Measurements from ENCODE around the gene TERB1. TPM values are rescaled to one million over a fixed set of nuclear protein-coding genes. Genes with fewer than 3 reads are reported as not detected.

TERB1 gene
- polyA plus RNA-seq, 10 donors, result 0.13 to 0.41 TPM; not detected in 8

GRCh38 chr16:66705790-66706505, 95.4 kb downstream of the TERB1 start:
- DNase-seq, result peak in 2 of 3 donors; percentile 49 to 66

Other genes starting within 250 kb of the TERB1 start
- 10 to 100 TPM; 24.7 to 39.5 (median 26.5) TPM for gene CKLF, start 249.0 kb downstream of the TERB1 start, polyA plus RNA-seq (ENCODE audit: insufficient read length in 10 of 10)
- 1 to 10 TPM; 2.7 to 8.6 (median 5.6) TPM for gene CMTM1, start 235.1 kb downstream of the TERB1 start, polyA plus RNA-seq (ENCODE audit: insufficient read length in 10 of 10)
- gene CMTM2, start 222.1 kb downstream of the TERB1 start, polyA plus RNA-seq (ENCODE audit: insufficient read length in 10 of 10), result under 1 TPM in 9 of 10 donors, not detected in 1; 0.26 to 0.79 (median 0.49) TPM
- gene CMTM3, start 196.9 kb downstream of the TERB1 start, polyA plus RNA-seq (ENCODE audit: insufficient read length in 10 of 10), result 10 to 100 TPM; 48.9 to 73.7 (median 62.4) TPM
- 10 to 100 TPM in 6 of 10 donors, 1 to 10 TPM in 4; 8.5 to 15.5 (median 10.8) TPM for gene CMTM4, start 104.8 kb downstream of the TERB1 start, polyA plus RNA-seq (ENCODE audit: insufficient read length in 10 of 10)
- gene DYNC1LI2, start 50.0 kb downstream of the TERB1 start, polyA plus RNA-seq (ENCODE audit: insufficient read length in 10 of 10), result 100 to 1,000 TPM in 3 of 10 donors, 10 to 100 TPM in 7; 68.8 to 117 (median 89.5) TPM
- 10 to 100 TPM; 36.1 to 56.3 (median 44.6) TPM for gene NAE1, start 29.4 kb upstream of the TERB1 start, polyA plus RNA-seq (ENCODE audit: insufficient read length in 10 of 10)
- not detected for gene CA7, start 42.8 kb upstream of the TERB1 start, polyA plus RNA-seq (ENCODE audit: insufficient read length in 10 of 10)
- gene PDP2, start 78.9 kb upstream of the TERB1 start, polyA plus RNA-seq (ENCODE audit: insufficient read length in 10 of 10), result 1 to 10 TPM; 2.1 to 3.8 (median 2.9) TPM
- gene CDH16, start 117.3 kb upstream of the TERB1 start, polyA plus RNA-seq (ENCODE audit: insufficient read length in 10 of 10), result under 1 TPM in 5 of 10 donors, not detected in 5; 0.07 to 0.31 (median 0.13) TPM
- gene RRAD, start 124.0 kb upstream of the TERB1 start, polyA plus RNA-seq (ENCODE audit: insufficient read length in 10 of 10), result 10 to 100 TPM in 1 of 10 donors, 1 to 10 TPM in 9; 2.6 to 13.1 (median 4.7) TPM
- gene CIAO2B, start 132.8 kb upstream of the TERB1 start, polyA plus RNA-seq (ENCODE audit: insufficient read length in 10 of 10), result 10 to 100 TPM; 71.1 to 99.3 (median 82.0) TPM
- gene CES2, start 133.9 kb upstream of the TERB1 start, polyA plus RNA-seq (ENCODE audit: insufficient read length in 10 of 10), result 10 to 100 TPM; 22.3 to 28.6 (median 26.0) TPM
- gene CES3, start 159.7 kb upstream of the TERB1 start, polyA plus RNA-seq (ENCODE audit: insufficient read length in 10 of 10), result under 1 TPM; 0.13 to 0.42 (median 0.30) TPM
- gene CES4A, start 187.0 kb upstream of the TERB1 start, polyA plus RNA-seq (ENCODE audit: insufficient read length in 10 of 10), result 1 to 10 TPM; 1.5 to 7.0 (median 2.9) TPM
- 10 to 100 TPM; 36.8 to 59.8 (median 40.7) TPM for gene CBFB, start 227.6 kb upstream of the TERB1 start, polyA plus RNA-seq (ENCODE audit: insufficient read length in 10 of 10)

All from muscle of back (tissue), 11 donors.